HG02610 (cell line): ENCODE measurements around the gene SLC25A10.
A peak's percentile ranks its signal among the peaks of the same experiment; 100 is the strongest.

Source experiments
- ATAC-seq: cut with Tn5 transposase; IDR thresholded peaks from one replicate; pipeline ENCODE4 v1.9.1; 2021; ENCODE audit warnings: mild to moderate bottlenecking, moderate library complexity; ENCODE audit not compliant: unreplicated experiment

SLC25A10 gene

DNA sequence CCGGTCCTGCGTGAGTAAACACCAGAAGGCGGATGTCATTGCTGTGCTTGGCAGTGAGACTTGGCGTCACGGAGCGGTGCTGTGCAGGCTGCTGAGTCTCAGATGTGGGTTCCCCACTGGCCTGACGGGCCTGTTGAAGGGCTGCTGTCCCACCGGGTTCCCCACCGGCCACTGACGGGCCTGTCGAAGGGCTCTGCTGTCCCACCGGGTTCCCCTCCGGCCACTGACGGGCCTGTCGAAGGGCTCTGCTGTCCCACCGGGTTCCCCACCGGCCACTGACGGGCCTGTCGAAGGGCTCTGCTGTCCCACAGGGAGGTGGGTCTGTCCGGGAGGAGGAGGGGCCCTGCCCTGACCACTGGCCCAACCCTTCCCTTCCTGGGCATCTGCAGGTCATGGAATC lies 25.5 kb upstream of the SLC25A10 start:
- no peak for ATAC-seq

DNA sequence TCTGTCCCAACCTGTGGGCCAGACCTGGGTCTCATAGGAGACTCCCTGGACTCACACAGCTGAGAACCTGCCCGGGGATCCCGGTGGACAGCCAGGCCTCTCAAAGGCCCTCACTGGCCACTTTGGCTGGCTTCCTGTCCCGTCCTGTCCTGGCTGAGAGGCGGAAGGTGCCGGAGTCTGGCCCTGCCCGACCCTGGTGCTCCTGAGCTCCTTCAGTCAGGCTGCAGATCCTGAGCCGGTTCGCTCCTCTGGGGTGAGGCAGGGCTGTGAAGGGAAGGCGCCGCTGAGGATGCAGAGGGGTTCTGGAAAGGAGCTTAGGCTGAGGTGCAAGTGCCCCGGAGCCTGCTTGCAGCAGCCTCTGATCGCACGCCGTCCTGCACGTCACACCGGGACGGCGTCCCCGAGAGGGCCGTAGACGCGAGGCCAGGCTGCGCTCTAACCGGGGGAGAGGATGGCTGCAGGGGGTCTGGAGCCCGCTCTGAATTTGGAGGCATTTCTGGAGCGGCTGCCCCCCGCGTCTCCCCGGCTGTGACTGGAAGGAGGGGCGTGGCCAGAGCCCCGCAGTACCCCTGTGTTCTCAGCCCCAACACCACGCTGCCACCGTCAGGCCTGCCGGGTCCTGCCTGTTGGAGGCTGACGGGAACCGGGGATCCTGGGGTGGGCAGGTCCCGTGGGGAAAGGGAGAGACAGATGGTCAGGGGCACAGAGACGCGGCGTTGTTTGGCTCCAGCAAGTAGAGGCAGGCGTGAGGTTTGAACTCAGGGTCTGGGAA lies 24.1 kb upstream of the SLC25A10 start:
- no peak for ATAC-seq

DNA sequence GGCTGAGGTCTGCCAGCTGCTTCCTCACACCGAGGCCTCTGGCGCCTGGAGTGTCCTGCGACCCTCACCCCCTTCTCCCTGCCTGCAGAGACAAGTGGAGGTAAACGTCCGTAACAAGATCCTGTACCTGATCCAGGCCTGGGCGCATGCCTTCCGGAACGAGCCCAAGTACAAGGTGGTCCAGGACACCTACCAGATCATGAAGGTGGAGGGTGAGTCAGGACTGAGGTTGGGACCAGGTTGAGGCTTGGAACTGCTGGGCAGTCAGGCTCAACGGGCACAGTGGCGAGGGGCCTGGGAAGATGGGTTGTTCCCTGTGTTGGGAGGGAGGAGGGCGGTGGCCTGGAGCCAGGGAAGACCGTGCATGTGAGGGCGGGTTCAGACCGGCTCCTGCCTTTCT lies 23.5 kb upstream of the SLC25A10 start:
- no peak for ATAC-seq

DNA sequence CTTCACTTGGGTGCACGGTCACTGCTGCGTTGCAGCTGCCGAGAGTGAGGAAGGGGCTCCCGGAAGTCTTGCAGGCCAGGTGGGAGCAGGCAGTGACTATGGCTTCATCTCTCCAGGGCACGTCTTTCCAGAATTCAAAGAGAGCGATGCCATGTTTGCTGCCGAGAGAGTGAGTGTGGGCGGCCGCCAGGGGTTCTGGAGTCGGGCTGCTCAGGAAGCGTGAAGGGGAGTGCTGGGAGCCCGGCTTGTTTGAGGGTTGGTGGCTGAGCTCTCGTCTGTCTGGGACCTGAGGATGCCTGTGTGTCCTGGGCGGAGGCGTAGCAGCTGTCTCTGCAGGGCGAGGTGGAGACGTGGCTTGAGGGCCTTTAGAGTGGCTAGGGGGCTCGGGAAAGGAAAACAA lies 22.0 kb upstream of the SLC25A10 start:
- no peak for ATAC-seq

DNA sequence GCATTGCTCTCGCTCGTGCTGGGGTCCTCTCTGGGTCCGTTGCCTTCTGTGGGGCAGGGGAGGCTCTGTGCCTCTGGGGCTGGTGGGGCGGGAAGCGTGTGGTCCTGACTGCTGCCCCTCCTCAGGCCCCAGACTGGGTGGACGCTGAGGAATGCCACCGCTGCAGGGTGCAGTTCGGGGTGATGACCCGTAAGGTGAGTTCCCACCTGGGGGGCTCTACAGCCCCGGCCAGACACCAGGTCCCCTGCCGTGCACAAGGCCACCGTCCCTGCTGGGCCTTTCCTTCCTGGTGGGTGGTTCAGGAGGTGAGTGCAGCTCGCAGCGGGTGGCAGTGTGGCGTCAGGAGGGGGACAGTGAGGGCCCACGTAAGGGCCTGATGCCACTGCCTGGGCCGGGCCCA lies 21.5 kb upstream of the SLC25A10 start:
- ATAC-seq: no peak

DNA sequence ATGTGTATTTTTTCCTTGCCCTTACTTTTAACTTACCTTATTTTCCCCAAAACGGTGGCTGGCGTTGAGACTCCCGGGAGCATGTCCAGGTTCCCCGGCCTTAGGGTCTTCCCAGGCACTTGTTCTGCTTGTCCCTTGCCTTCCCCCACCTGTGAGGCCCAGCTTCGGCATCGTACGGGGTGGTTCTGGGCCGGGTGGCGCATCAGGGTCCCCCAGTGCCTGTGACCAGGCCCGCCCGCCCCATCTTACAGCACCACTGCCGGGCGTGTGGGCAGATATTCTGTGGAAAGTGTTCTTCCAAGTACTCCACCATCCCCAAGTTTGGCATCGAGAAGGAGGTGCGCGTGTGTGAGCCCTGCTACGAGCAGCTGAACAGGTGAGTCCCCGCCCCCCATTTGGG lies 20.9 kb upstream of the SLC25A10 start:
- no peak for ATAC-seq

DNA sequence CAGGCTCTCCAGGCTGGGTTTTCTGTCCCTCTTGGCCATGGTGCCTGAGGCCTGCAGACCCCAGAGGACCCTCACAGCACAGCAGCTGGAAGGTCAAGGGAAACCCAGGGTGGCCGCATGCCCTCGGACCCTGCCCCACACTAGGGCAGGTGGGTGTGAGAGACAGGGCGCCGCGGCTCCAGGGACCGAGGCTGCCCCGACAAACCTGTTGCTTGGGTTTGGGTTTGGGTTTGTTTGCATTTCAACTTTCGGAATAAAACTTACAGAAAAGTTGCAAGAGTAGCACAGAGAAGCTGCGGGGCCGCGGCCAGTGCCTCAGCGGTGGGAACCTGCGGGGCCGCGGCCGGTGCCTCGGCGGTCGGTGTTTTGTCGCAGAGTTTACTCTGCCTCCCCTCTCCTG lies 20.5 kb upstream of the SLC25A10 start:
- no peak for ATAC-seq

DNA sequence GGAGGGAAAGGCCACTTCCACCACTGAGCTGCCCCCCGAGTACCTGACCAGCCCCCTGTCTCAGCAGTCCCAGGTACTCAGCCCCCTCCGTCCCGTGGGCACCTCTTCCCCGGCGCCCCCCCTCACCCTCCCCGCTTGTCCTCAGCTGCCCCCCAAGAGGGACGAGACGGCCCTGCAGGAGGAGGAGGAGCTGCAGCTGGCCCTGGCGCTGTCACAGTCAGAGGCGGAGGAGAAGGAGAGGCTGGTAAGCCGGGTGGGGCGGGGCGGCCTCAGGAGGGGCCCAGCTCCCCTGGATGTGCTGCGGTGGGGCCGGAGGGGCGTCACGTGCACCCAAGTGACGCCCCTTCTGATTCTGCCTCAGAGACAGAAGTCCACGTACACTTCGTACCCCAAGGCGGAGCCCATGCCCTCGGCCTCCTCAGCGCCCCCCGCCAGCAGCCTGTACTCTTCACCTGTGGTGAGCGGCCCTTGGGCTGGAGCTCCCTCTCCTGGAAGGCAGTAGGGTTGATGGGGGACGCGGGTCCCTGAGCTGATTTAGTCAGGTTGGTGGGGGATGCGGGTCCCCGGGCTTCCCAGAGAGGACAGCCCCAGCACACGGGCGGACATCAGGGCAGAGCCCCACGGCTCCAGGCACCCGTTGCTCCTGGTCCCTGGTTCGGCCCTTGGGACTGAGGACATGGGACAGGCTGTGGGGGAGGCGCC lies 18.4 kb upstream of the SLC25A10 start:
- ATAC-seq: no peak

DNA sequence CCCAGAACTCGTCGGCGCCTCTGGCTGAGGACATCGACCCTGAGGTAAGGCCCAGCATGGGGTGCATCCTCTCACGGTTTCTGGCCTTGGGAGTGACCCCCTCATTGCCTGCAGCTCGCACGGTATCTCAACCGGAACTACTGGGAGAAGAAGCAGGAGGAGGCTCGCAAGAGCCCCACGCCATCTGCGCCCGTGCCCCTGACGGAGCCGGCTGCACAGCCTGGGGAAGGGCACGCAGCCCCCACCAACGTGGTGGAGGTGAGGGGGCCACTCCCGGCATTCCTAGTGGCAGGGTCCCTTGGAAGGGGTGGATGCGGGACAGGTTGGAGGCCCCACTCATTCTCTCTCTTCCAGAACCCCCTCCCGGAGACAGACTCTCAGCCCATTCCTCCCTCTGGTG lies 17.3 kb upstream of the SLC25A10 start:
- ATAC-seq: no peak

DNA sequence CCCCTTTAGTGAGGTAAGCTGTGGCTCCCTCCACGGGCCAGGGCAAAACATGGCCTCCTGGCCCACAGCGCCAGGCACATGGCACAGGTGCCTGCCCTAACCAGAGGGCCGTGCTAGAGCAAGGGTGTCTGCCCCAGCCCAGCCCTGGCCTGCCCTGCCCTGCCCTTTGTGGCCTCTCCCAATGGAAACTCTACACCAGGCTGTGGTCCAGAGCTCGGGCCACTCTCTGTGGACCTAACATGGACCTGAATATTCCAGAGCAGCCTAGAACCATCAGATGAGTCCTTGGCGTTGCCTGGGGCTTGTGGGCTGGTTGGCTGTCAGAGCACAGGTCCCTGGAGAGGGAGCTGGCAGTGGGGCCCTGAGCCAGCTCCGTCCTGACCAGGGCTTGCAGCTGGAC lies 16.9 kb upstream of the SLC25A10 start:
- no peak for ATAC-seq

DNA sequence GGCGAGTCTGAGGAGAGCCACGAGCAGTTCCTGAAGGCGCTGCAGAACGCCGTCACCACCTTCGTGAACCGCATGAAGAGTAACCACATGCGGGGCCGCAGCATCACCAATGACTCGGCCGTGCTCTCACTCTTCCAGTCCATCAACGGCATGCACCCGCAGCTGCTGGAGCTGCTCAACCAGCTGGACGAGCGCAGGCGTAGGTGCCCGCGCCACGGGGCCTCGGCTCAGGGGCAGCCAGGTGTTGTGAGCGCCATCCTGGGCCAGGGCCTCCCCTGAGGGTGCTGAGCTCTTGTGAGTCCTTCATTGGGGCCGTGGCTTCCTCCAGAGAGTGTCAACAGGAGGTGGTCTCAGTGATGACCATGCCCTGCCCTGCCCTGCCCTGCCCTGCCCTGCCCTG lies 16.3 kb upstream of the SLC25A10 start:
- ATAC-seq: no peak

DNA sequence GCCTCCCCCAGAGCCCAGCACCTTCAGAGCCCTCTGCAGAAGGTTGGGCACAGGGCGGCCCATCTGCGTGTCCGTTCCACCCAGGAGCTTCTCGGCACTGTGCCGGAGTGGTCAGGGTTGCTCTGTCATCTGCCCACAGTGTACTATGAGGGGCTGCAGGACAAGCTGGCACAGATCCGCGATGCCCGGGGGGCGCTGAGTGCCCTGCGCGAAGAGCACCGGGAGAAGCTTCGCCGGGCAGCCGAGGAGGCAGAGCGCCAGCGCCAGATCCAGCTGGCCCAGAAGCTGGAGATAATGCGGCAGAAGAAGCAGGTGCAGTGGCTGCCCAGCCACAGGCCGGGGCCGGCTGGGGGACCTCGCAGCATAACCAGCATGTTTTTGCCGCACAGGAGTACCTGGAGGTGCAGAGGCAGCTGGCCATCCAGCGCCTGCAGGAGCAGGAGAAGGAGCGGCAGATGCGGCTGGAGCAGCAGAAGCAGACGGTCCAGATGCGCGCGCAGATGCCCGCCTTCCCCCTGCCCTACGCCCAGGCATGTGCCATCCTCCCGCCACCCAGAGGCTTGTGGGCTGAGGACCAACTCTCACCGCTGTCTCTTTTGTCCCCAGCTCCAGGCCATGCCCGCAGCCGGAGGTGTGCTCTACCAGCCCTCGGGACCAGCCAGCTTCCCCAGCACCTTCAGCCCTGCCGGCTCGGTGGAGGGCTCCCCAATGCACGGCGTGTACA lies 15.7 kb upstream of the SLC25A10 start:
- no peak for ATAC-seq

DNA sequence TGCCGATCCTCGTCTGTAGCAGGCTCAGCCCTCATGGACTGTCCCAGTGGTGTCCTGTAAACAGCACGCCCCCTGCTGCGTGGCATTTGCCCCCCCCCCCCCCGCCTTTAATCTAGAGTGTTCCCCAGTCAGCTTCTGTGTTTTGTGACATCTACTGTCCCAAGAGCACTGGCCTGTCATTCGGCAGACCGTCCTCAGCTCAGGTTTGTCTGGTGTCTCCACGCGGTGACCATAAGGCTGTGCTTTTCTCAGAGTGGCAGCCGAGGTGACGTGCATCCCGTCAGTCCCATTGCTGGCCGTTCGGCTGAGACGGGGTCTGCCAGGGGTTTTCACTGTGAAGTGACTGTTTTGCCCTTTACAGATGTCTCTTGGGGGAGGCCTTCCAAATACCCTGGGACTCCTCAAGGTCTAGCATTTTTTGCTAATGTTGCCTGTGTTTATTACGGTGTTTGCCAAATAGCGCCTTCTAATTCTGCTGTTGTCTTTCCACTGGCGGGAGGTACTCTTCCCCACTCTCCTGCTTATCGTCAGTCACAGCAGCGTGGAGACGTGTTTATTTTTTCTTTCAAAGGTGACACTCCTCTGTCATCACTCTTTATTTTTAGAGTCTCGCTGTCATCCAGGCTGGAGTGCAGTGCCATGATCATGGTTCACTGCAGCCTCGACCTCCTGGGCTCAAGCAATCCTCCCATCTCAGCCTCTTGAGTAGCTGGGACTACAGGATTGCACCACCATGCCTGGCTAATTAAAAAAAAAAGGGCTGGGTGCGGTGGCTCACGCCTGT lies 14.6 kb upstream of the SLC25A10 start:
- no peak for ATAC-seq

DNA sequence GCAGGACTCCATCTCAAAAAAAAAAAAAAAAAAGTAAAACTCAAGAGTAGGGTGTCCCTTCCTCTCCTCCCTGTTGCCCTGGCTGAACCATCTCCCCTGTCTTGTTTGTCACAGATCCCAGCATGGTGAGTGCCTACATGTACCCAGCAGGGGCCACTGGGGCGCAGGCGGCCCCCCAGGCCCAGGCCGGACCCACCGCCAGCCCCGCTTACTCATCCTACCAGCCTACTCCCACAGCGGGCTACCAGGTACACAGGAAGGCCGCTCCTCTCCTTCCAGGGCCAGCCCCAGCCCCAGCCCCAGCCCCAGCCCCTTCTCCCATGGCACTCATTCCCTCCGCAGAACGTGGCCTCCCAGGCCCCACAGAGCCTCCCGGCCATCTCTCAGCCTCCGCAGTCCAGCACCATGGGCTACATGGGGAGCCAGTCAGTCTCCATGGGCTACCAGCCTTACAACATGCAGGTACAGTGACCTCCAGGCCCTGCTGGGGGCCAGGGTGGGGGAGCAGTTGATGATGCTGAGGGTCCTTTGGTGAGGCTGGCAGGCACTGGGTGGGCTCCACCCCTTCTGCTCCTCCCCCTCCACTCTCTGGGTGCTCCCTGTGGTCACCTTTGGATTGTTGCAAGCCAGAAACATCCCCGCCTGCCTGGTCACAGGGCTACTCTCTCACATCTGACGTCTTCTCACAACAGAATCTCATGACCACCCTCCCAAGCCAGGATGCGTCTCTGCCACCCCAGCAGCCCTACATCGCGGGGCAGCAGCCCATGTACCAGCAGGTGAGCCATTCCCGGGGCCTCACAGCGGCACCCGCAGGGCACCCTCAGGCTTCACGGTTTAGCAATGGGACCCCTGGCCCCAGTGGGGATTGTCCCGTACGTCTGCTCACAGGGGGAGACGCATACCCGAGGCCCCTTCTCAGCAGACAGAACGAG lies 11.5 kb upstream of the SLC25A10 start:
- ATAC-seq: no peak

DNA sequence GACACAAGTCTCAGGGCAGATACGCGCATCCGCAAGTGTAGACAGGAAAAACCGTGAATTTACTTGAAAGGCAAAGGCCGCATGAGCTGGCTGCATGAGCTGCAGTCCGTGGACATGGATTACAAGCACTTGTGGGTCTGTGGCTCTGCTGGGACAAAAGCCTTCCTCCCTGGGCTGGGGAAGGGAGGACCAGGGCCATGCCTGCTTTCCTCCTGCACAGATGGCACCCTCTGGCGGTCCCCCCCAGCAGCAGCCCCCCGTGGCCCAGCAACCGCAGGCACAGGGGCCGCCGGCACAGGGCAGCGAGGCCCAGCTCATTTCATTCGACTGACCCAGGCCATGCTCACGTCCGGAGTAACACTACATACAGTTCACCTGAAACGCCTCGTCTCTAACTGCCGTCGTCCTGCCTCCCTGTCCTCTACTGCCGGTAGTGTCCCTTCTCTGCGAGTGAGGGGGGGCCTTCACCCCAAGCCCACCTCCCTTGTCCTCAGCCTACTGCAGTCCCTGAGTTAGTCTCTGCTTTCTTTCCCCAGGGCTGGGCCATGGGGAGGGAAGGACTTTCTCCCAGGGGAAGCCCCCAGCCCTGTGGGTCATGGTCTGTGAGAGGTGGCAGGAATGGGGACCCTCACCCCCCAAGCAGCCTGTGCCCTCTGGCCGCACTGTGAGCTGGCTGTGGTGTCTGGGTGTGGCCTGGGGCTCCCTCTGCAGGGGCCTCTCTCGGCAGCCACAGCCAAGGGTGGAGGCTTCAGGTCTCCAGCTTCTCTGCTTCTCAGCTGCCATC lies 10.6 kb upstream of the SLC25A10 start:
- no peak for ATAC-seq

DNA sequence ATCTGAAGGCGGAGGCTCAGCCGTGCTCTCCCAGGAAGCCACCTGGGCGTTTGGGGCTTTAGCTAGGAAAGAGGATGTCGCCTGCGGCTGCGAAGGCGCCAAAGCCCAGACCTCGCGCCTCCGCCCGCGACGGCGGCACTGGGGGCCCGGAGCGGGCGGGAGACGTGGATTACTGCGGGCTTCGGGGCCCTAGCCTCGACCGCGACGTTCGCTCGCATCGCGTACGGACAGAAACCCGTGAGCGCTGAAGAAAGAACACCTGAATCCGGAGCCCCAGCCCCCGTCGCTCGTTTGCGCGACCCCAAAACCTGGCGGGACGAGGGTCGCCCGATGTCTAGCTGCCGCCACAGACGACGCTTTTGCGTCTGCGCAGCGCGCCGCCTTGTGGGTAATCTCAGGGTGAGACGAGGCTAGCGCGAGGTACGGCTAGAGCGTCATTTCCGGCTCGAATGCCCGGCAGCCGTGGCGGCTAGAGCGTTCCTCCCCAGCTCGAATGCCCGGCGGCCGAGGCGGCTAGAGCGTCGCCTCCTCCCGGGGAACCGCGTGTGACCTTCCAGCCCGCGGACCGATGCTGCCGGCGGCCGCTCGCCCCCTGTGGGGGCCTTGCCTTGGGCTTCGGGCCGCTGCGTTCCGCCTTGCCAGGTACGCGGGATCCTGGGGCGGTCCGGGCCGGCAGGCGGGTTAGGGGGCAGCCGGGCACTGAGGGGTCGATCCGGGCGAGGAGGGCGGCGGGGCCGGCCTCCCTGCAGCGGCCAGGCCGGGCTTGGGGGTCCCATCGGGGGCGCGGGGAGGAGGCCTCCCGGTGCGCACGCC lies 8.9 kb upstream of the SLC25A10 start, which contains the start of gene MRPL12:
TSS of gene MRPL12 (plus strand) at position 434 of the 813 bp plus-strand sequence. CDS start at position 569, 135 bp downstream.
- ATAC-seq: peak; percentile 79

DNA sequence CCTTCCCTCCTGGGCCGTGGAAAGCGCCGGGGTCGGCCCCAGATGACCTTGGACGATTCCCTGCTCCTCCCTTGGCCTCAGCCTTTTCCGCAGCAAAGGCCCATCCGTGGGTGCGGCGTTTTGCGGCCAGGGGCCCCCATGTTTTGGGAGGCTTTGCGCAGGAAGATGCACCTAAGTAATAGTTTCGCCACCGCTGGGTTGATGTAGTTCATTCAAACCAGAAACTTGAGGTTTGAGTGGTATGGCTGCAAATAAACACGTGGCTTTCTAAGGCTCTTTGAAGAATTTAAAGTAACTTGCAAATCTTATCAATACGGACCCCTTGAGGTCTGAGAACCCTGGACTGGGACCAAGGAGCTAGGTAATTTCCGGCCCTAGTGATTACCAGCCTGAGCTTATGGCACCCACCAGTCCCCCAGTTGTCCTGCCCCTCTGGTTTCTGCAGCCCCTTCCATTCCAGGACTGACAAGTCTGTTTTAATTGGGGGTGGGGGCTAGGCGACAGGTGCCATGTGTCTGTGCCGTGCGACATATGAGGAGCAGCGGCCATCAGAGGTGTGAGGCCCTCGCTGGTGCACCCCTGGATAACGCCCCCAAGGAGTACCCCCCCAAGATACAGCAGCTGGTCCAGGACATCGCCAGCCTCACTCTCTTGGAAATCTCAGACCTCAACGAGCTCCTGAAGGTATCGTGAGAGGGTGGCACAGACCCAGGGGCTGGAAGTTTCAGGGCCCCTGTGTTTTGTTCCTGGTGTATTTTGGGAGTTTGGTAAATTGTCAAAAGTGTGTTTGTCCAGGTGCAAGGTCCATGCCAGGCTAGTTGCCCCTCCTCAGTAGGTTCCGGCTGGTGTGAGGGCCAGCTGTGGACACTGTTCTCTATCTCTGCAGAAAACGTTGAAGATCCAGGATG lies 8.1 kb upstream of the SLC25A10 start:
- ATAC-seq: no peak
